ENCODE data around the gene SUPT6H. TPM values are rescaled to one million over a fixed set of nuclear protein-coding genes. Genes with fewer than 3 reads are reported as not detected.

Gene SUPT6H
- total RNA-seq, 1 experiment from 2014 or later: 16.8 TPM

Other genes starting within 250 kb of the SUPT6H start
- gene SLC13A2, start 188.6 kb upstream of the SUPT6H start, total RNA-seq (2014; rRNA removed; shearing (Covaris generic); ENCODE audit: low replicate concordance): not detected in 2 replicates
- gene FOXN1, start 155.9 kb upstream of the SUPT6H start, total RNA-seq (2014; rRNA removed; shearing (Covaris generic); ENCODE audit: low replicate concordance): not detected in 2 replicates
- gene UNC119, start 109.6 kb upstream of the SUPT6H start, total RNA-seq (2014; rRNA removed; shearing (Covaris generic); ENCODE audit: low replicate concordance): 47.6 and 67.4 TPM in 2 replicates
- gene PIGS, start 90.7 kb upstream of the SUPT6H start, total RNA-seq (2014; rRNA removed; shearing (Covaris generic); ENCODE audit: low replicate concordance): 62.5 and 73.2 TPM in 2 replicates
- gene ALDOC, start 85.3 kb upstream of the SUPT6H start, total RNA-seq (2014; rRNA removed; shearing (Covaris generic); ENCODE audit: low replicate concordance): 178 and 219 TPM in 2 replicates
- 73.0 and 355 TPM in 2 replicates for gene SPAG5, start 63.2 kb upstream of the SUPT6H start, total RNA-seq (2014; rRNA removed; shearing (Covaris generic); ENCODE audit: low replicate concordance)
- gene RSKR, start 48.0 kb upstream of the SUPT6H start, total RNA-seq (2014; rRNA removed; shearing (Covaris generic); ENCODE audit: low replicate concordance): 0.70 and 3.2 TPM in 2 replicates
- 62.0 and 73.6 TPM in 2 replicates for gene BLTP2, start 17.0 kb upstream of the SUPT6H start, total RNA-seq (2014; rRNA removed; shearing (Covaris generic); ENCODE audit: low replicate concordance)
- gene SDF2, start 299 bp upstream of the SUPT6H start, total RNA-seq (2014; rRNA removed; shearing (Covaris generic); ENCODE audit: low replicate concordance): 70.4 and 79.9 TPM in 2 replicates
- 4.2 and 7.4 TPM in 2 replicates for gene PROCA1, start 49.7 kb downstream of the SUPT6H start, total RNA-seq (2014; rRNA removed; shearing (Covaris generic); ENCODE audit: low replicate concordance)
- 394 and 482 TPM in 2 replicates for gene RAB34, start 55.7 kb downstream of the SUPT6H start, total RNA-seq (2014; rRNA removed; shearing (Covaris generic); ENCODE audit: low replicate concordance)
- gene RPL23A, start 57.8 kb downstream of the SUPT6H start, total RNA-seq (2014; rRNA removed; shearing (Covaris generic); ENCODE audit: low replicate concordance): 631 and 1,120 TPM in 2 replicates
- 10.6 and 43.5 TPM in 2 replicates for gene TLCD1, start 64.0 kb downstream of the SUPT6H start, total RNA-seq (2014; rRNA removed; shearing (Covaris generic); ENCODE audit: low replicate concordance)
- gene NEK8, start 66.6 kb downstream of the SUPT6H start, total RNA-seq (2014; rRNA removed; shearing (Covaris generic); ENCODE audit: low replicate concordance): 2.2 and 3.5 TPM in 2 replicates
- gene TRAF4, start 81.8 kb downstream of the SUPT6H start, total RNA-seq (2014; rRNA removed; shearing (Covaris generic); ENCODE audit: low replicate concordance): 49.3 and 61.6 TPM in 2 replicates
- 1.4 and 2.6 TPM in 2 replicates for gene FAM222B, start 180.6 kb downstream of the SUPT6H start, total RNA-seq (2014; rRNA removed; shearing (Covaris generic); ENCODE audit: low replicate concordance)
- 53.5 and 59.9 TPM in 2 replicates for gene ERAL1, start 192.8 kb downstream of the SUPT6H start, total RNA-seq (2014; rRNA removed; shearing (Covaris generic); ENCODE audit: low replicate concordance)
- gene FLOT2, start 235.5 kb downstream of the SUPT6H start, total RNA-seq (2014; rRNA removed; shearing (Covaris generic); ENCODE audit: low replicate concordance): 121 and 133 TPM in 2 replicates
- gene DHRS13, start 240.9 kb downstream of the SUPT6H start, total RNA-seq (2014; rRNA removed; shearing (Covaris generic); ENCODE audit: low replicate concordance): 36.2 and 50.4 TPM in 2 replicates